GM12878 (cell line): ENCODE results near the gene ME2. TPM values are rescaled to one million over a fixed set of nuclear protein-coding genes. Genes with fewer than 3 reads are reported as not detected.

ENCODE experiments used
- ATAC-seq: fragments of 200-7000 bp; cut with Tn5 transposase; 3 replicates; pipeline ENCODE4 v1.9.1; 2020; ENCODE audit warnings: mild to moderate bottlenecking, moderate library complexity
- BruUV-seq: library from RNA; stranded (reverse); fragments of 400-500 nt; replicated peaks from 2 replicates; lab custom pipeline; 2021; lab: Mats Ljungman, UMichigan
- CTCF ChIA-PET: fragments of 300-600 bp; sonication (Branson Sonifier 250); formaldehyde crosslinking; extraction: SDS; loops from one replicate; lab custom pipeline; 2021; ENCODE audit warnings: inconsistent platforms; lab: Yijun Ruan, JAX
- POLR2A ChIA-PET: fragments of 350-600 bp; formaldehyde crosslinking; extraction: SDS; loops from one replicate; lab custom pipeline; 2021; ENCODE audit warnings: inconsistent platforms; lab: Charles Lee
- RAD21 ChIA-PET: fragments of 300-600 bp; sonication (Branson Sonifier 250); formaldehyde crosslinking; loops from one replicate; lab custom pipeline; 2023; ENCODE audit warnings: antibody characterized with exemption; ENCODE audit not compliant: unreplicated experiment; lab: Charles Lee
- SMC1A ChIA-PET: fragments of 300-600 bp; sonication (Branson Sonifier 250); formaldehyde crosslinking; loops from one replicate; lab custom pipeline; 2023; ENCODE audit not compliant: unreplicated experiment, uncharacterized antibody; lab: Charles Lee
- DNase-seq: peaks from one replicate; pipeline ENCODE4 v3.0.0-alpha.2; 2011; ENCODE audit warnings: low read depth, low spot score
- FAIRE-seq: peaks from 3 replicates; lab custom pipeline; 2011; peaks lifted over from hg19 to GRCh38; lab: Jason Lieb, UNC
- H2AFZ ChIP-seq: 2 replicates; pipeline ENCODE4 v1.6.0; 2011; ENCODE audit warnings: low read depth, low read length, control low read depth; ENCODE audit not compliant: control insufficient read depth
- H3K27ac ChIP-seq: 2 replicates; pipeline ENCODE4 v1.5.1; 2011; ENCODE audit warnings: control low read depth; ENCODE audit not compliant: control insufficient read depth, insufficient read depth
- H3K27me3 ChIP-seq, 2 experiments: replicated peaks in 1 of 2; 2 replicates each; pipeline versions ENCODE4 v1.6.0 to v1.6.1; 2011; ENCODE audit warnings: low read length in 1 of 2; ENCODE audit not compliant: control insufficient read depth in 2 of 2, insufficient read depth in 2 of 2
- H3K36me3 ChIP-seq, 2 experiments: 2 replicates each; pipeline ENCODE4 v1.5.1; 2011; ENCODE audit warnings: low read length in 1 of 2; ENCODE audit not compliant: control insufficient read depth in 2 of 2, insufficient read depth in 2 of 2
- H3K4me1 ChIP-seq: 2 replicates; pipeline ENCODE4 v1.6.1; 2011; ENCODE audit warnings: mild to moderate bottlenecking, low read length, moderate library complexity, mixed read lengths; ENCODE audit not compliant: control insufficient read depth, insufficient read depth
- H3K4me2 ChIP-seq: 2 replicates; pipeline ENCODE4 v1.6.0; 2011; ENCODE audit warnings: control low read depth; ENCODE audit not compliant: control insufficient read depth, insufficient read depth
- H3K4me3 ChIP-seq: fragments of 200-600 bp; sonication (generic); 2 replicates; pipeline ENCODE4 v1.5.1; 2016
- H3K79me2 ChIP-seq: 2 replicates; pipeline ENCODE4 v1.6.0; 2011; ENCODE audit warnings: low read length; ENCODE audit not compliant: control insufficient read depth, insufficient read depth
- H3K9ac ChIP-seq: 2 replicates; pipeline ENCODE4 v1.8.0; 2011; ENCODE audit warnings: low read length, control low read depth, mixed read lengths; ENCODE audit not compliant: control insufficient read depth, insufficient read depth
- H3K9me3 ChIP-seq: replicated peaks from 3 replicates; pipeline ENCODE4 v1.5.1; 2011; ENCODE audit warnings: mild to moderate bottlenecking, low read length; ENCODE audit not compliant: control insufficient read depth, insufficient read depth
- H4K20me1 ChIP-seq: 2 replicates; pipeline ENCODE4 v1.6.0; 2011; ENCODE audit not compliant: control insufficient read depth, insufficient read depth
- BCLAF1 ChIP-seq: fragments of 450-650 bp; IDR thresholded peaks from 2 replicates; pipeline ENCODE4 v1.6.1; 2017; ENCODE audit warnings: antibody characterized with exemption, mild to moderate bottlenecking, moderate library complexity
- CBFB ChIP-seq: IDR thresholded peaks from 2 replicates; pipeline ENCODE4 v1.6.1; 2016; ENCODE audit warnings: antibody characterized with exemption, low read depth
- E2F4 ChIP-seq: IDR thresholded peaks from 2 replicates; pipeline ENCODE4 v1.6.1; 2012; ENCODE audit warnings: low read depth, low read length, improper control_type of control experiment
- FOXM1 ChIP-seq: IDR thresholded peaks from 2 replicates; pipeline ENCODE4 v1.6.1; 2012; ENCODE audit warnings: low read depth, mild to moderate bottlenecking, inconsistent platforms, low read length, moderate library complexity
- GABPA ChIP-seq: IDR thresholded peaks from 2 replicates; pipeline ENCODE4 v1.6.1; 2014; ENCODE audit warnings: antibody characterized with exemption, low read depth, mild to moderate bottlenecking, inconsistent platforms
- MLLT1 ChIP-seq: fragments of 450-650 bp; IDR thresholded peaks from 2 replicates; pipeline ENCODE4 v1.6.1; 2016; ENCODE audit warnings: mild to moderate bottlenecking
- MTA2 ChIP-seq: fragments of 450-650 bp; IDR thresholded peaks from 2 replicates; pipeline ENCODE4 v1.6.1; 2016; ENCODE audit warnings: low read depth, mild to moderate bottlenecking, moderate library complexity
- MXI1 ChIP-seq: fragments of 150-350 bp; IDR thresholded peaks from 2 replicates; pipeline ENCODE4 v1.6.1; 2011; ENCODE audit warnings: low read depth, mild to moderate bottlenecking, inconsistent platforms, low read length, improper control_type of control experiment
- PKNOX1 ChIP-seq: fragments of 450-650 bp; IDR thresholded peaks from 2 replicates; pipeline ENCODE4 v1.6.1; 2016; ENCODE audit warnings: mild to moderate bottlenecking
- PML ChIP-seq: IDR thresholded peaks from 2 replicates; pipeline ENCODE4 v1.6.1; 2012; ENCODE audit warnings: low read length, inconsistent platforms
- SUPT20H ChIP-seq: IDR thresholded peaks from 2 replicates; pipeline ENCODE4 v1.6.1; 2011; ENCODE audit warnings: low read depth, mild to moderate bottlenecking, low read length, moderate library complexity, borderline replicate concordance; ENCODE audit not compliant: control insufficient read depth
- YY1 ChIP-seq: IDR thresholded peaks from 2 replicates; pipeline ENCODE4 v1.6.1; 2011; ENCODE audit warnings: low read depth, mild to moderate bottlenecking, low read length
- WGBS: methylation state at CpG from one replicate; pipeline ENCODE4 v1.1.6; 2016; ENCODE audit warnings: low lambda C conversion rate; ENCODE audit not compliant: insufficient replicate concordance, insufficient coverage; ENCODE audit errors: missing lambda C conversion rate; 5-methylcytosine and 5-hydroxymethylcytosine counted together
- in situ Hi-C: fragments of 300-500 bp; cut with MboI; formaldehyde crosslinking; loops from 9 replicates; pipeline ENCODE4 v1.14.3; 2018; ENCODE audit warnings: mixed read lengths
- intact Hi-C: fragments of 100-400 bp; cut with micrococcal nuclease; formaldehyde crosslinking; loops from one replicate; pipeline ENCODE4 v1.14.2; 2022; ENCODE audit not compliant: unreplicated experiment
- polyA plus RNA-seq, 11 experiments: library from polyadenylated mRNA; depleted of rRNA in 4 of 11; unstranded in 6 of 11; stranded (reverse) in 5 of 11; fragments of >200 nt; fragmentation: Nextera tagmentation in 4 of 11; fragmentation: Illumina TruSeq in 1 of 11; extraction: Ambion mirVana in 4 of 11; extraction: Trizol in 1 of 11; gene quantifications; 1 replicate in 1 of 11; 2 replicates in 10 of 11; pipeline versions ENCODE4 v1.2.1 to v1.2.3, GENCODE V29; 2011 to 2016; ENCODE audit warnings: inconsistent platforms in 2 of 11, missing spikeins in 2 of 11, low read depth in 1 of 11
- total RNA-seq, 4 experiments: library from RNA; depleted of rRNA in 3 of 4; stranded (reverse); fragments of >200 nt in 3 of 4; fragmentation: Illumina TruSeq in 1 of 4; extraction: Trizol in 1 of 4; gene quantifications; 2 replicates each; pipeline versions ENCODE4 v1.2.1 to v1.2.3, GENCODE V29; 2013 to 2021

The ME2 gene
- total and polyA plus RNA-seq, 10 of the 15 experiments (the other 5 are each of a cell fraction or from before 2014, with no cell fraction given), result 41.3 to 155 (median 133) TPM

- TF ChIP-seq FOXM1, result no peak
These were observed 1.2 kb upstream of the ME2 start (continued) for GRCh38 chr18:50877545-50878265.

- no peak for DNase-seq
- POLR2A ChIA-PET, result interaction anchor here (0.5 to 1.6 kb wide), 14 partner anchors 8 to 276 kb away, joined by 3 to 10 read pairs (median 4); partner anchors contain the start of genes ELAC1 and SMAD4
- Histone ChIP-seq H2AFZ (peak overlapping the region; percentile 92), H3K27ac (peak overlapping the region; percentile 99), H3K79me2 (peaks cover 59% of the 10 kb centered on the region), H3K4me3 (peak overlapping the region; percentile 79), H3K4me2 (peak overlapping the region; percentile 82), H3K4me1 (peaks cover 15% of the 10 kb centered on the region), H3K9me3 (no peaks in the 10 kb centered on the region), H4K20me1 (no peaks in the 10 kb centered on the region; the same call in 1 of the 2 replicates), H3K27me3 (no peaks in the 10 kb centered on the region), H3K36me3 (no peaks in the 10 kb centered on the region; a peak in 1 of 4 replicates), H3K9ac (peak overlapping the region; percentile 97)
- in situ Hi-C loops (loop anchor here (10.0 kb wide), 1 partner anchor 315 kb away; the partner anchor contains the start of gene MEX3C), intact Hi-C loops (loop anchor here (2.0 to 10.0 kb wide), 3 partner anchors 89 to 315 kb away; partner anchors contain the start of genes ELAC1, MEX3C and SMAD4)
- ATAC-seq, result peak; percentile 13
- no peak for FAIRE-seq
- CTCF ChIA-PET, result interaction anchor here (0.8 to 1.6 kb wide), 5 partner anchors 10 to 172 kb away, joined by 3 to 6 read pairs (median 4); partner anchors contain the start of gene MRO
- 1% methylated on average over 40 of the region's 61 CpGs for WGBS
- RAD21 ChIA-PET, result interaction anchor here (0.7 to 1.5 kb wide), 3 partner anchors 11 to 87 kb away, joined by 3 to 5 read pairs (median 3); no protein-coding TSS in a partner anchor
- BruUV-seq, result no TSS peak
- SMC1A ChIA-PET, result interaction anchor here (0.7 to 1.6 kb wide), 7 partner anchors 10 to 175 kb away, joined by 3 to 6 read pairs (median 4); partner anchors contain the start of genes MRO and SMAD4
- peak; percentile 42; the same call in 1 of the 2 replicates for TF ChIP-seq MXI1
- peak; percentile 43; the same call in 1 of the 2 replicates for TF ChIP-seq PKNOX1
- no peak for TF ChIP-seq SUPT20H
- TF ChIP-seq PML, result peak; percentile 2; the same call in 1 of the 2 replicates
- TF ChIP-seq E2F4, result no peak
- TF ChIP-seq MLLT1, result no peak
- 0 out of 2 replicates have a peak, but pooled peaks have one; percentile 36 for TF ChIP-seq CBFB
- TF ChIP-seq GABPA, result no peak
- 0 out of 2 replicates have a peak, but pooled peaks have one; percentile 48 for TF ChIP-seq BCLAF1
- peak; percentile 74; the same call in 1 of the 2 replicates for TF ChIP-seq MTA2
- TF ChIP-seq YY1, result no peak
These were observed 592 bp downstream of the ME2 start for GRCh38 chr18:50879302-50880118.
